Smooth muscle cell of the brain vasculature (primary cell): Measurements from ENCODE around the gene ACVR1.
"Not testable (repeated sequence)": the region's sequence is repeated elsewhere in the genome, so short reads cannot be mapped to it uniquely, and the experiment has no call there.

Experiments used
- DNase-seq: peaks from one replicate; pipeline ENCODE4 v3.0.0-alpha.2; 2012; ENCODE audit warnings: low read depth, low spot score

The ACVR1 gene

GRCh38 chr2:157830696-157831570 lies 45.2 kb downstream of the ACVR1 start:
- DNase-seq, result peak; percentile 70

DNA sequence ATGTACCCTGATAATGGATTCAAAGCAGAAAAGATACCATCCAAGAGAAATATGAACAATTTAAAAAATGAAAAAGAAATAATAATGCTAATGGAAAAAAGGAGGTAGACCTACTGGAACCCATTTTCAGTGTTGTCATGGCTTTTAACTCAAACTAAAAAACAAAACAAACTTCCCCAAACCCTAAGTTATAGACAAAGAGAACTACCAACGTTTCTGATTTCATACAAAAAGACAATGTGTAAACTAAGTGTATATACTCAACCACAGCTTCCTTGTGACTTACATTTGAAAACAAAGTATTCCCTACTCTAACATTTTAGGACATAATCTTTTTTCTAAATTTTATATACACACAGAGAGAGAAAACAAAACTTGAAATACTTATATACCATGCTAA lies 45.9 kb downstream of the ACVR1 start:
- no peak for DNase-seq

- no peak for DNase-seq
Observed at GRCh38 chr2:157827377-157827776, 48.8 kb downstream of the ACVR1 start.

DNA sequence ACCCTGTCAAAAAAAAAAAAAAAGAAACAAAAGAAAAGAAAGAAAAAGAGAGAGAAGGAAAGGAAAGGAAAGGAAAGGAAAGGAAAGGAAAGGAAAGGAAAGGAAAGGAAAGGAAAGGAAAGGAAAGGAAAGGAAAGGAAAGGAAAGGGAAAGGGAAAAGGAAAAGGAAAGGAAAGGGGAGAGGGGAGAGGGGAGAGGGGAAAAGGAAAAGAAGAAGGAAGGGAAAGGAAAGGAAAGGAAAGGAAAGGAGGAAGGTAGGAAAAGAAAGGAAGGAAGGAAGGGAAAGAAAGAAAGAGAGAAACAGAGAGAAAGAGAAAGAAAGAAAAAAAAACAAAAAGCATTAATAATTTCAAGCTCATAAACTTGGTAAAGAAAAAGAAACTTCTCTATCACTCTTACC lies 49.5 kb downstream of the ACVR1 start:
- not testable (repeated sequence) for DNase-seq

DNA sequence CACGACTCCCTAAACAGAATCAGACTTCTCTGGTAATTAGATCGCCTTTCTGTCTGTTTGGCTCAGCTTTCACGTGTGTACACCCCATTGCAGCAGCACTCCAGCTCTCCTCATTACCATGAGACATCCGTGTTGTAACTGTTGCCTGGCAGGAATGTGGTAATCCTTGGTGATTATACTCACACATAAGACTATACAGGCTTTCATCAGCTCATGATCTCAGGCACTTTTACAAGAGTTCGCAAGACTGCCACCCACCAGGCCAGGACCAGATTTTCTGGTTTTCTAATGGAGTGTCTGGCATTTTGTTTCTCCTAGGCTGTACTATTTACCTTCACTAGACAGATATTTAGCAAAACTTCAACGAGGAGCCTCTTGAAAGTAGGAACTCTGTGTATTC lies 50.2 kb downstream of the ACVR1 start:
- DNase-seq, result no peak

DNA sequence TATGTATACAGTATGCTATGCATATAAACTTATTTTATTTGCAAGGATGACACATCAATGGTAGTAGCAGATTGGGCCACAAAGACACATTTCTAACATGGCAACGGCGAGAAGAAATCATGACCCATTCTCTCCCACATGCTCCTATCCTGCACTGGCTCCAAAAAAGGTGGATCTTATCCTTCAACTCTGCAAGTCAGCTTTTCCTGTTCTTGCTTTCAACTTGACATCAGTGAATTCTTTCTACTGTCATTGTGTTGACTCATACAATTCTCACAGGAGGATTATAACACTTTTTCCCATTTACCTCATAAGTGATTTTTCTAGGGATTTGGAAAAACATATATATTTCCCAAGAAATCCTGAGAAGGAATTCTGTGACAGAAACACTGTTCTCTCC lies 53.1 kb downstream of the ACVR1 start:
- no peak for DNase-seq

DNA sequence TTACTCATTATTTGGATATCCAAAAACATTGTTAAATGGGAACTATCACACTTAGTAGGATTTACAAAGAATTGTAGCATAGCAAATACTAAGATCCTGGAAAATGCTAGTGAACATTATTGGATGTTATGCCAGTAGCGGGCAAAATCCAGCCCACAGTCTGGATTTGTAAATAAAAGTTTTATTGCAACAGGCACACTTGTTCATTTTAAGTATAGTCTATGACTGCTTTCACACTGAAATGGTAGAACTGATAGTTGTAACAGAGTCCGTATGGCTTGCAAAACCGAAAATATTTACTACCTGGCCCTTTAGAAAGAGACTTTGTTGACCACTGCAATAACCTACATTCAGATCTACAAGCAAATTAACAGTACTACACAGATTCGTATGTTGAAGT lies 53.6 kb downstream of the ACVR1 start:
- DNase-seq, result no peak

GRCh38 chr2:157821519-157822131 lies 54.5 kb downstream of the ACVR1 start:
- no peak for DNase-seq

DNA sequence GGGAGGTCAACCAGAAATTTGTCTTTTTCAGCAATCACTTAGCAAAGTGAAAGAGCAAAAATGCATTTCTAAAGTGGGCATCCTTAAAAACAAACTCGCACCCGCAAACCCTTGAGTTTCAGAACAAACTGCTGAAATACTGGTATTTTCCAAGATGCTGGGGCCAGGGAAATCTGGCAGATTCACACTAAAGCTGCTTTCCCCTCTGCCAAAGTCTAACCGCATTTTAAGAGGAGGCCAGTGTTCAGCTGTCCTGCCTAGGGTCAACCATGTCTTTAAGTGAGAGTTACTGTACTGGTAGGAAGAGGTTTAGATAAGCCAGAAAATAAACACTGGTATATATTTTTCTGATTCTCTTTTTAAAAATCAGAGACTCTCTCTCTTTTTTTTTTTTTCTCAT lies 55.9 kb downstream of the ACVR1 start:
- no peak for DNase-seq

GRCh38 chr2:157819761-157820160 lies 56.4 kb downstream of the ACVR1 start:
- no peak for DNase-seq

DNA sequence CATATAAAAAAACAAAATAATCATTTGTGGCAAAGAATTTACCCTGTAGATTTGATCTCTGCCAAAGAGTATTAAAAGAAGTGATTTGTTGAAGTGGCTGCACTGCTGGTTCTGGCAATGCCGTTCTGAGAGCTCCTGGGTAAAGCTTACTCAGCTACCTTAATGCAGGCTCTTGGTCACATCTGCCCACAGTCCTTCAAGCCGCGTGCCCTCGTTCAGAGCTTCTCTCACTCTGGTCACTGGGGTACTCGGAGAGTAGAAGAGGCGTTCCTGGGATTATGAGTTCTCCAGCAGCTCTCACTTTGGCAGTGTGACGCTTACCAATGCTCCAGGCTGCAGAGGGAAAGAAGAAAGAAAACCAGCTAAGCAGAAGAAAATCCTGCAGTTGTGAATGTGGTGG lies 57.9 kb downstream of the ACVR1 start:
- no peak for DNase-seq

DNA sequence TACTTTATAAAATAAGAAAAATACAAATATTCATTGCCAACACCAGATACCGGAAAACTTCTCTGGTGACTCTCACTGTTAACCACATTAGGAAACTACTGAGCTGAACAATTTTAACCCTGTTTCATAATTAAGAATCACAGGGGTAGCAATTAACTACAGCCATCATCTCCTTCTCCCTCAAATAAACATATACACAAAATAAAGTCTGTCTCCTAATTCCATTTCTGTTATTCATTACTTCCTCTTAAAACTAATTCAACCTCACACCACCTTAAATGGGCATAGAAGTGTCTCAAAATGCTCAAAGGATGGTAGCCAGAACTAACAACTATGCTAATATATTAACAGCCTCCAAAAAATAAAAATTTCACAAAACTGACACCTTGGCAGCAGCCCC lies 60.7 kb downstream of the ACVR1 start:
- no peak for DNase-seq

GRCh38 chr2:157813467-157813866 lies 62.7 kb downstream of the ACVR1 start:
- DNase-seq, result no peak

- no peak for DNase-seq
Observed at GRCh38 chr2:157810037-157810436, 66.1 kb downstream of the ACVR1 start.

GRCh38 chr2:157809212-157809611 lies 66.9 kb downstream of the ACVR1 start:
- DNase-seq, result no peak

DNA sequence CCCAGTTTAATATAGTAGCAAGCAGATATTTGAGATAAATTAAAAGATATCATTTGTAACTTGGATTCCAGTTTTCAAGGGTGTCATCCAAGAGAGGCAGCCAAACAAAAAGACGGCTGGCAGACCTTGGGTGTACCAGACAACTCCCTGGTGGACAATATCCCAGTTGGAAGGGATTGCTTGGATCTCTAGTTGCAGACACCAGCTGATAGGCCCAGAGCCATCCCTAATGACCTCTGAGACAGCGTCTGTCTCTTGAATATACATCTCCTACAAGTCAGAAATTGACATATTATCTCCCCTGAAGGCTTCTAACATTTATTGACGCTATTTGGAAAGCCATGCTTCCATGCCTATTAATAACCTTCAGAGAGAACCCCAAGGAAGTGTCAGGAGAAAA lies 67.7 kb downstream of the ACVR1 start:
- no peak for DNase-seq

DNA sequence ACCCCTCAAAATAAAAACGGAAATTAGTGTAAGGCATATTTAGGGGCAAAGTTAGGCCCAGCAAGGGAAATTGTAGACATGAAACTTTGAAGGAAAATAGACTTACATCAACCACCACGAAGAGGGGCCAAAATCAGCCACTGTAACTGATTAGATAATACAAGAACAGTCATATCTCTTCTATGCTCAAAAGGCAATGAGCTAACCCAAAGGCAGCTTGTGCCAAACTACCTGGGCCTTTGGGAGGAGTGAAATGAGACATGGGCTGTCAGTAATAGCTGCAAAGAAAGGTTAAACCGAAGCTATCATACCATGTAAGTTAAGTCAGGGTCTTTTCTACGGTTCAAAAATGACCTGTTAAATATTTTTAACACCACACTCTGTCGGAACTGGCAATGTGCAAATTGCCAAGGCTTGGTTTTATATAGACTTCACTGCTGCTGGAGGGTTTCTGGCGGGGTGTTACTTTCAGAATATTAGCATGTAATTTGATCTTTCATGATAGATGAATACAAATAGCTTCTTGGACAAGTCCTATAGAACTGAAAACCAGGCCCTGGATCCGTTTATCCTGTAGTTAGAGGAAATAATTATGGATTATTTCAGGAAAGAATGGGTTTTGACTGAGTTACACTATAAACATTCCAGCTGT lies 69.6 kb downstream of the ACVR1 start:
- no peak for DNase-seq

DNA sequence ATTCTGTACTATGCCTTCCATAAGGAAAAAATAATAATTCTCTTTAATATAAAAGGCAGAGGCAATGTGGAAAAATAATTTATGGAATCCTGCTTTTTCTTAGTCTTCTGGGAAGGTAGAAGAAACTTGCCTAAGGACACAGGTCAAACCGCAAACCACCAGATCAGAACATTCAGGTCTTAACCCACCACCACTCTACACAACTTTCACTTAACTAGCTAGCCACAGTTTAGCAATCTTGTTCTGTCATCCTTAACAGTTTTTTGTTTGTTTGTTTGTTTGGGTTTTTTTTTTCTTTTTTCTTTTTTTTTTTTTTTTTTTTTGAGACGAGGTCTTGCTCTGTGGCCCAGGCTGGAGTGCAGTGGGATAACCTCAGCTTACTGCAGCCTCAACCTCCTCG lies 70.6 kb downstream of the ACVR1 start:
- no peak for DNase-seq

DNA sequence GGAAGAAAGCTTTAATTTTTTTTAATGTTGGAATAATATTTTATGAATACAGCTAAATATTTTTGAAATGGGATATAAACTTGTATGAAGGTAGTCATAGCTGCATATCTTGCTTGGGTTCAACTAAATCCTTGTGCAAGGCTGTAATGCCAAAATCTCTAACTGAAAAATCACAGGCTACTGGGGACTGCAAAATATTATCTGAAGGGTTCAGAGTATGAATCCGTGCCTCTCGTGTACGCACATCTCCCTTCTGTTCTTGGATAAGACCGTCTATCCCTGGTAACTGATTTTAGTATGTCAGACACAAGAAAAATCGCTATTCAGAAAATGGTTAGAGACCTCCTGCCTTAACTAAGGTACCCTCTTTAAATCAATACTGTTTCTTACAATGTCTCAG lies 71.8 kb downstream of the ACVR1 start:
- no peak for DNase-seq

GRCh38 chr2:157803952-157804351 lies 72.2 kb downstream of the ACVR1 start:
- no peak for DNase-seq

DNA sequence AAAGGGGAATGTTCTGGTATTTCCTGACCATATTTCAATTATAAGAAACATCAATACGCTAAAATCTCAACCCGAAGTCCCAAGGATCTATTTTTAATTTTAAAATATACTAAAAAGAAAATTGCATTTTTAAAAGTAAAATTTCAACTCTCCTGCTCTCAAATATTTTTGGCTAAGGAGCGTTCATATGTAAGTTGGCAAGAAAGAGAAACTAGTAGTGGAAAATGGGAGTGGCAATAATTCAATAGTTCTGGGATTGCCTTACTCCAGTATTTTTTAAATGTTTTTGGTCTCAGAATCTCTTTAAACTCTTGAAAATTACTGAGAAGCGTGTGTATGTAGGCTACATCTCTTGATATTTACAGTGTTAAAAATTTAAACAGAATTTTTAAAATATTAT lies 72.7 kb downstream of the ACVR1 start:
- DNase-seq, result no peak

DNA sequence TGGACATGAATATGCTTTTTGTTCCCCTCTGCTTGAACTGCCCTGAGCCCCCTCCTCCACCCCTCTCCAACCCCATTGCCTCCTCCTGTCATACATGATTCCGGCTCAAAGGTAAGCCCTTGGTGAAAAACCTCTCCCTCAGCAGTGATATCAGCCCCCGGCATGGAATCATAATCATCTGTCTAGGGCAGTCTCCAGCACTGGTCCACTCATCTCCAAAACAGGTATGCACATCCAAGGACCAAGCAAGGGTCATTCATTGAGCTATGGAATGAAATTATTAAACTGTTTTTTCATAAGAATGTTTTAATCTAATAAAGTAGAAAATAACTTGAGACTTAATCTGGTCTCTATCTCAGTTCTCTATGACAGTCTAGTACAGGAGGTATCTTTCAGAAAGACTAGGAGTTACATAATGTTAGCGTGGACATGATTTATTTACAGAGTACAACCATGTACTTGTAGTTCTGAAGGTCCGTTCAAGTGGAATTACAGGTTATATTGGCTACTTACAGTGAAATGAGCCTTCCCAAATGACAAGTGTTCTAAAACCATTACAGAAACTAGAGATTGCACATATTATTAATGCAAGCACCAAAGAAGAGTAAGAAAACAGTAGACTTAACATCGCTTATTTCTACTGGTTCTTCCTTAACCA lies 75.2 kb downstream of the ACVR1 start:
- DNase-seq, result no peak
